IMR-90 (cell line): ENCODE measurements around the gene WDR37. TPM values are rescaled to one million over a fixed set of nuclear protein-coding genes. Genes with fewer than 3 reads are reported as not detected.
"Not testable (repeated sequence)": the region's sequence is repeated elsewhere in the genome, so short reads cannot be mapped to it uniquely, and the experiment has no call there.

Experiments used
- ATAC-seq: fragments of 200-7000 bp; cut with Tn5 transposase; 2 replicates; pipeline ENCODE4 v1.9.1; 2020; ENCODE audit warnings: low read depth, mild to moderate bottlenecking, moderate library complexity
- BruUV-seq: library from RNA; stranded (reverse); fragments of 400-500 nt; replicated peaks from 2 replicates; lab custom pipeline; 2021; lab: Mats Ljungman, UMichigan
- CTCF ChIA-PET: fragments of 300-600 bp; formaldehyde crosslinking; extraction: SDS; loops from one replicate; lab custom pipeline; 2021; ENCODE audit warnings: antibody characterized with exemption; lab: Yijun Ruan, JAX
- POLR2A ChIA-PET: fragments of 300-600 bp; sonication (Branson Sonifier 250); formaldehyde crosslinking; loops from one replicate; lab custom pipeline; 2022; ENCODE audit warnings: antibody characterized with exemption; ENCODE audit not compliant: unreplicated experiment; lab: Charles Lee
- DNase-seq: peaks from one replicate; pipeline ENCODE4 v3.0.0; 2013
- H2AFZ ChIP-seq: replicated peaks from 2 replicates; pipeline ENCODE3; 2013; ENCODE audit warnings: low read length, mild to moderate bottlenecking; ENCODE audit not compliant: poor library complexity
- H2AK5ac ChIP-seq: 2 replicates; pipeline ENCODE4 v1.6.1; 2013; ENCODE audit warnings: low read depth, low read length, inconsistent platforms
- H2AK9ac ChIP-seq: replicated peaks from 2 replicates; pipeline ENCODE3; 2013; ENCODE audit warnings: mild to moderate bottlenecking, low read depth, low read length, moderate library complexity; ENCODE audit not compliant: poor library complexity
- H2BK120ac ChIP-seq: 2 replicates; pipeline ENCODE4 v1.6.1; 2013; ENCODE audit warnings: low read depth, low read length, inconsistent platforms
- H2BK15ac ChIP-seq: 3 replicates; pipeline ENCODE4 v1.6.1; 2013; ENCODE audit warnings: low read depth, low read length, inconsistent platforms
- H2BK20ac ChIP-seq: 2 replicates; pipeline ENCODE4 v1.6.1; 2013; ENCODE audit warnings: low read depth, mild to moderate bottlenecking, inconsistent platforms, low read length, moderate library complexity
- H2BK5ac ChIP-seq: 2 replicates; pipeline ENCODE4 v1.6.1; 2013; ENCODE audit warnings: mild to moderate bottlenecking, low read depth, low read length, inconsistent platforms; ENCODE audit not compliant: poor library complexity, severe bottlenecking
- H3K14ac ChIP-seq: replicated peaks from 2 replicates; pipeline ENCODE4 v1.6.1; 2013; ENCODE audit warnings: low read depth, low read length, inconsistent platforms
- H3K18ac ChIP-seq: 2 replicates; pipeline ENCODE4 v1.6.1; 2013; ENCODE audit warnings: low read depth, low read length, control low read depth
- H3K23ac ChIP-seq: 2 replicates; pipeline ENCODE4 v1.6.1; 2013; ENCODE audit warnings: low read depth, low read length, inconsistent platforms
- H3K27ac ChIP-seq: 2 replicates; pipeline ENCODE4 v1.5.1; 2013; ENCODE audit warnings: mild to moderate bottlenecking, control low read depth, low read length; ENCODE audit not compliant: insufficient read depth
- H3K27me3 ChIP-seq: 2 replicates; pipeline ENCODE4 v1.6.1; 2013; ENCODE audit warnings: low read length; ENCODE audit not compliant: control insufficient read depth, insufficient read depth
- H3K36me3 ChIP-seq: 2 replicates; pipeline ENCODE4 v1.6.1; 2013; ENCODE audit warnings: low read length, mixed read lengths; ENCODE audit not compliant: control insufficient read depth, insufficient read depth
- H3K4ac ChIP-seq: 2 replicates; pipeline ENCODE4 v1.6.1; 2013; ENCODE audit warnings: low read depth, low read length, inconsistent platforms
- H3K4me1 ChIP-seq: 2 replicates; pipeline ENCODE4 v1.6.1; 2013; ENCODE audit warnings: low read length, mixed read lengths; ENCODE audit not compliant: control insufficient read depth, insufficient read depth
- H3K4me2 ChIP-seq: 2 replicates; pipeline ENCODE4 v1.6.1; 2013; ENCODE audit warnings: low read depth, mild to moderate bottlenecking, control low read depth, low read length, moderate library complexity
- H3K4me3 ChIP-seq: 2 replicates; pipeline ENCODE4 v1.5.1; 2013; ENCODE audit warnings: low read depth, mild to moderate bottlenecking, control low read depth, low read length, moderate library complexity; ENCODE audit not compliant: insufficient read depth
- H3K56ac ChIP-seq: 2 replicates; pipeline ENCODE4 v1.6.1; 2013; ENCODE audit warnings: low read length, inconsistent platforms; ENCODE audit not compliant: insufficient read depth; ENCODE audit errors: extremely low read depth
- H3K79me1 ChIP-seq, 2 experiments: 2 replicates each; pipeline ENCODE4 v1.6.1; 2013; ENCODE audit warnings: low read length in 2 of 2, inconsistent platforms in 1 of 2, low read depth in 1 of 2
- H3K9ac ChIP-seq: 2 replicates; pipeline ENCODE4 v1.6.1; 2013; ENCODE audit warnings: low read depth, low read length, control low read depth
- H3K9me1 ChIP-seq: 2 replicates; pipeline ENCODE4 v1.6.1; 2013; ENCODE audit warnings: low read length, inconsistent platforms; ENCODE audit not compliant: insufficient read depth
- H3K9me3 ChIP-seq: 2 replicates; pipeline ENCODE4 v1.6.1; 2013; ENCODE audit warnings: low read length; ENCODE audit not compliant: control insufficient read depth, insufficient read depth
- H4K20me1 ChIP-seq: 2 replicates; pipeline ENCODE4 v1.6.1; 2013; ENCODE audit warnings: low read length, inconsistent platforms; ENCODE audit not compliant: insufficient read depth
- H4K5ac ChIP-seq: 2 replicates; pipeline ENCODE4 v1.6.1; 2013; ENCODE audit warnings: mild to moderate bottlenecking, low read depth, low read length, control low read depth
- H4K8ac ChIP-seq, 2 experiments: 2 replicates each; pipeline ENCODE4 v1.6.1; 2013; ENCODE audit warnings: low read depth in 2 of 2, low read length in 2 of 2, control low read depth in 1 of 2, inconsistent platforms in 1 of 2
- H4K91ac ChIP-seq: 2 replicates; pipeline ENCODE4 v1.6.1; 2013; ENCODE audit warnings: low read depth, low read length, inconsistent platforms; ENCODE audit not compliant: insufficient read depth
- WGBS, 2 experiments: methylation state at CpG; one replicate each; pipeline versions ENCODE4 v1.1.5 to v1.1.7; 2013; ENCODE audit warnings: missing lambda C conversion rate in 2 of 2; ENCODE audit not compliant: insufficient read length in 1 of 2; ENCODE audit errors: extremely low coverage in 2 of 2; 5-methylcytosine and 5-hydroxymethylcytosine counted together
- dilution Hi-C: fragments of 300-500 bp; cut with HindIII; formaldehyde crosslinking; loops from one replicate; pipeline ENCODE4 v1.14.3; 2018; ENCODE audit warnings: low sequenced_read_pairs; ENCODE audit not compliant: unreplicated experiment
- in situ Hi-C: fragments of 300-500 bp; cut with MboI; formaldehyde crosslinking; loops from 3 replicates; pipeline ENCODE4 v1.14.3; 2019; ENCODE audit warnings: low sequenced_read_pairs, inconsistent platforms, mixed read lengths
- intact Hi-C: fragments of 100-400 bp; cut with micrococcal nuclease; formaldehyde crosslinking; loops from 2 replicates; pipeline ENCODE4 v1.10.0; 2022
- polyA plus RNA-seq, 3 experiments: library from polyadenylated mRNA; depleted of rRNA; stranded (reverse); fragments of >200 nt; gene quantifications; 2 replicates each; pipeline ENCODE4 v1.2.3, GENCODE V29; 2012; ENCODE audit warnings: low replicate concordance in 1 of 3
- total RNA-seq: library from RNA; depleted of rRNA; stranded (reverse); fragments of >200 nt; gene quantifications from 2 replicates; pipeline ENCODE4 v1.2.3, GENCODE V29; 2012

Gene WDR37
- total and polyA plus RNA-seq, 2 of the 4 experiments (the other 2 are of a cell fraction) = 12.7 to 14.5 TPM

DNA sequence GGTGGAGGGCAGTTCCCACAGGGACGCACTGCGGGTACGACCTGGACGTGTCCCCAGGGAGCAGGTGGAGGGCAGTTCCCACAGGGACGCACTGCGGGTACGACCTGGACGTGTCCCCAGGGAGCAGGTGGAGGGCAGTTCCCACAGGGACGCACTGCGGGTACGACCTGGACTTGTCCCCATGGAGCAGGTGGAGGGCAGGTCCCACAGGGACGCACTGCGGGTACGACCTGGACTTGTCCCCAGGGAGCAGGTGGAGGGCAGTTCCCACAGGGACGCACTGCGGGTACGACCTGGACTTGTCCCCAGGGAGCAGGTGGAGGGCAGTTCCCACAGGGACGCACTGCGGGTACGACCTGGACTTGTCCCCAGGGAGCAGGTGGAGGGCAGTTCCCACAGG is 17.4 kb upstream of the WDR37 start:
- peaks cover 14% of the 10 kb centered on the region for H3K36me3 ChIP-seq
- in situ Hi-C loops, H4K8ac ChIP-seq, dilution Hi-C loops, H2BK120ac ChIP-seq, H3K27me3 ChIP-seq, H4K91ac ChIP-seq, H3K9ac ChIP-seq, H3K4ac ChIP-seq, H3K56ac ChIP-seq, H3K4me1 ChIP-seq, H3K4me2 ChIP-seq, H2BK20ac ChIP-seq, H3K23ac ChIP-seq, H4K5ac ChIP-seq, H3K9me1 ChIP-seq, H3K9me3 ChIP-seq, ATAC-seq, H3K18ac ChIP-seq, H3K27ac ChIP-seq, H3K14ac ChIP-seq, H2BK15ac ChIP-seq, POLR2A ChIA-PET, H3K79me1 ChIP-seq, H2BK5ac ChIP-seq, H2AFZ ChIP-seq, H2AK9ac ChIP-seq, H2AK5ac ChIP-seq, H4K20me1 ChIP-seq, H3K4me3 ChIP-seq, CTCF ChIA-PET, intact Hi-C loops, BruUV-seq, DNase-seq: not testable (repeated sequence)
- no CpG with 5 or more reads among the region's 20 CpGs for WGBS, 2 experiments
